HCEC 1CT (cell line): Measurements from ENCODE around the gene PXDN.
"Not testable (repeated sequence)": the region's sequence is repeated elsewhere in the genome, so short reads cannot be mapped to it uniquely, and the experiment has no call there.

Source experiments
- DNase-seq: peaks from one replicate; pipeline ENCODE4 v3.0.0-alpha.2; 2017

The PXDN gene

DNA sequence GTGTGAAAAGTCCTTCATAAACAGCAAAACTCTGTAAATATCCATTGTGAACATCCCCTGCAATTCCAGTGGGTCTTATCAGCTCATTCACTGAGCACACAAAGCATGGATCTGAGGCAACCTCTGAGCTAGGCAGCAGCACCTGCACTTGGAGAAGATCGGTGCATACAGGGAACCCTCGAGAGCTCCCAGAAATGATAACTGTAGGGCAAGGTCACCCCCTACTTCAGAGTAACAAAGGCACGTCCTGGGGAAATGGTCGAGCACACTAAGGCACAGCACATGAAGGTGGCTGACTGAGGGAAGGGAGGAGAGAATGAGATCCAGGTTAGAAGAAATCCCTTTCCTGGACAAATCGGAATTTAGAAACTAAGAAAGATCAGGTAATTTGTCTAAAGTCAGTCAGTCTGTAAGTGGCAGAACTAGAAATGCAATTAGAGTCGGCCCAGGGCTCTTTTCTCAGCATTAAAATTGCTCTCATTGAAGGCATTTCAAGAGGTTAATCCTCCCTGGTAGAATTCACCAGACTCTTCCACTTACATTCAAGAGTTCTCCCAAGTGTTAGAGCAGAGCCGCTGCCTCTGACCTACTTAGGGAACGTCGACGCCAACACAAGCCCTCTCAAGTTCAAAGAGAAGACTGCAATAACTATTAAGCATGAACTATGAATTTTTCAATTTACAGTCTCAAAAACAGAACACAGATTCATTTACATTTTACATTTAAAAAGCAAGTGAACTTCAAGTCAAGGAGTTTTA lies 45.9 kb downstream of the PXDN start:
- no peak for DNase-seq

DNA sequence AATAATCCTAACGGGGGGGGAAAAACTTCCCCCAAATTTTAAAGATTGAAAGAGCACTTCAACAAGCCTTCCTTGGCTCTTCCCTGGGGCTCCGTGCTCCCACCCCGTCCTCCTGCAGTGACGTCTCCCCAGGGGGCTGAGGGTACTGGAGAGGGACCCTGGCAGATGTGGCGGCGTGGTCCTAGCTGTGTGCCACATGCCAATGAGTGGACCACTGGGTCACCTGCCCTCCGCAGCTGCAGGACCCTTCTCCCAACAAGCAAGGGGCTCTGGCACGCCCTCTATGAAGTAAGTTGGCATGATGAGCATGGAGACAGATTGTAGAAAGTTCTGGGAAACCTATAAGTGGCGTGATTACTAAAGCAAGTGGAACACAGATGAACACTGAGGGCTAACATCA lies 46.7 kb downstream of the PXDN start:
- DNase-seq = no peak

DNA sequence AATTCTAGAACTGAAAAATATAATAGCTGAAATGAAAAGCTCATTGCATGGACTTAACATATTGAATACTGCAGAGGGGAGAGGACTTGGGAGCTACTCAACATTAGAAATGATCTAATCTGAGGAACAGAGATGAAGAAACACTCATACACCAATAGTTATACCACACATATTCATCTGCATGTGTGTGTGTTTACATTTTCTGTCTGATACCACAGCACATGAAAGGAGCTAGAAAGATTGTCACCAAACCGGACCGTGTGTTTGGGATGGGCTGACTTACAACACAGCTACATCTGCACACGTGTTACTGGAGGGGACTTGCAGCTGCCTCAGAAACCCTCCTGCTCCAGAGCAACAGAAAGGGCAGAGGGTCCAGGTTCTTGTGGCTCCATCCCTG lies 47.8 kb downstream of the PXDN start:
- no peak for DNase-seq

DNA sequence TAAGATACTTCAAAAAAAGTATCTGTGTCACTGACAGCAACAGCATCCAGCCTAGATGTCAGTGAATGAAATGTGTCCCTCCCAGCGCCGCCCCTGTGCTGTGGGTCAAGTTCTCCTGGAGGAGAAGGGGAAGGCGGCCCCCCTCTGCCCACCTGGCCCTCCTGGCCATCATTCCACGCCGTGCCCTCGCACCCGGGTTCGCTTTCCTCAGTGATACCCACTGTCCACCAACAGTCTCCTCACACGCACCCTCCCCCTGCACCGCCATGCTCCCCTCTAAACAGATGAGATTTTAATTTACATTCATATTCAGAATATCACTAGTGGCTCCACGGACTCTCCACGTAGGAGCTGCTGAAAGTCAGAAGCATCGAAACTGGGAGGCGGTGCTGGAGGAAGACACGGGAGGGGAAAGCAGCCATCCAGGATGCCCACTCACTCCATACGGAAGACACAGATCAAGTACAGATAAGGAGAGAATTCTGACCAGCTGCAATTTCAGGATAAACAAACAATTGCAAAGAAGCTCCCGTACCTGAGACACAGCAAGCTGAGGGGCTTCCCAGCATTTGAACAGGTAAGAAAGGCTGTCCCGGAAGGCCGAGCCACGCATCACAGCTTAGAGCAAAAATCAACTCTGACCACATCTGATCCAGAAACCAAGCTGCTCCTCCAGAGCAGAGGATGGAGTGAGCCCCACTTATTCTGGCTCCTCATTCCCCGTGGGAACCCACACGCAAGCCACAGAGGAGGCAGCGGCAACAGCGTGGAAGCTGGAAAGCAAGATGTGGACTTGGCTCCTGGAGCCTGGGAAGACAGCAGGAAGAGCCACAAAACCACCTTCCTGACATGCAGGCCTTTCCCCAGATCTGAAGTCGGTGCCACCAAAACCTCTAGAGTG lies 49.7 kb downstream of the PXDN start:
- DNase-seq = no peak

DNA sequence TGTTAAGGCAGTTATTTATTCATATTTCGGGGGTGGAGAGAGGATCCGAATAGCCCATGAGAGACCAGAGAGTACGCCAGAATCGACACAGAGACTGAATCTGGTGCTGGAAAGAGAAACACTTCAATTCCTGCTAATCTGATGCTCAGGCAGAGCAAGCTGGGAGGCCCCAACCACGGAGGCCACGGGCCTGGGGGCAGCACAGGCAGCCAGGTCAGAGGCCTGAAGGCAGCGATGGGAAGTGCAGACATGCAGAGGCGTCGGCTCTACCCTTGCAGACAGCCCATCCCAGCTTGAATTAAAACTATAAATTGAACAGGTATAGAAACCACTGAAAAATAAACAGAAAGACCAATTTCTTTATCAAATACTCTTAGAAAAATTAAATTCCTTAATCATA lies 50.6 kb downstream of the PXDN start:
- no peak for DNase-seq

DNA sequence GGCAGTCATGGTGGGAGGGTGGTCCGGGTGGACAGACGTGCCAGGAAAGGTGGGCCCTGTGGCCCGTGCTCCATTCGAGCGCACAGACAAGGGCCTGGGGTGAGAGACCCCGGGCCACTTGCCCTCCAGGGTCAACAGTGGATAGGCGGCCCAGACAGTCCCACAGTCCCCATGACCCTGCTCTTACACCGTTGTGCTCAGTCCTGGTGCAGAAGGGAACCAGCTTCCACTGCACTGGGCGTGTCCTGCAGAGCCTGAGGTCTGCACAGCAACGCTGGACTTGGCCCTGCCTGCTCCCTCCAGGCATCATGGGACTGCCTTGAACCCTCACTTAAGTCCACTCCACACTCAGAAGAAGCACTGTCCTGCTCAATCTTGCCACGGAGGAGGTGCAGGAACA lies 52.0 kb downstream of the PXDN start:
- no peak for DNase-seq

DNA sequence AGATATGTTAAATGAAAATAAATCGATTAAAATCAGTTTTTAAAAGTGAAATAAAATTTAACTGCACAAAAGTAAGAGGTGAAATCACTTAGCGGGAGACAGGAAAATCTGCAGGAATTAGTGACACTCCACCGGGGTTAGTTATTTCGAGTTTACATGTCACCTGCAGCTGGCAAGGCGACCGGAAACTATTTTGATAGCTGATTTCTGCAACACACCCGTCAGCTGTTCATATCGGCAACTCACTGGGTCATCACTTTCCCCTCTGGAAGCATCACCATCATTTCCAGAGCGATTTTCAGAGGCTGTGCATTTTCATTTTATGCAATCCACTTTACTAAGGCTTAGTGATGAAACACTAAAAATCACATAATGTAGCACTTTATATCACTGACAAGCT lies 52.9 kb downstream of the PXDN start:
- DNase-seq = no peak

DNA sequence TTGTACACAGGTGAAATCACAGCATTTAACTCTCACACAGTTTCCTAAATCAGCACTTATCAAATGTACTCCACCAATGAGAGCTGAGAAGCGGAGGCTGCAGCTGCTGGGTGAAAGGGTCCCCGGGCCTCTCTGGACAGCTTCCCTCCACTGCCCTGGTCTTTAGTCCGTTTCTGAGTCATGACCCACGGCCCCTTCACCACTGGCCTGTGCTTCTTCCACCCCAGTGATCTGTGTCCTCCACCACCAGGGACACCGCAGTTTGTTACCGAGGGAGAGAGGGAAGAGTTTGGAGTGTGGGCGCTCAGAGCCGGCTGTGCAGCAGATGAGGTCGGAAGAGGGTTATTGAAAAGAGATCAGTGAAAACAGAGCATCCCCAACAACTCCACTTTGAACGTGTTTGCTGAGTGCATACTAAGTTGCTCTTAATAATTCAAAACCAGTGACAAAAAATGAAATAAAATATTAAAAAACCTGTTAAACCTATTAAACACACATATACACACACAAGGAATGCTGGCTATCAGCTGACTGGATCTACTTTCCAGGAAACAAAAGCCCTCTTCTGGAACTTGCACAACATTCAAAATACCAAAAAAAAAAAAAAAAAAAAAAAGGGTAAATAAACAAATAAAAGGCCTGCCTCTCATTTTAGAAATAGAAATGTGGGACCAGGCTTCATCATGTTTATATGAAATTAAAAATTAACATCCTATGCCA lies 54.1 kb downstream of the PXDN start:
- no peak for DNase-seq

DNA sequence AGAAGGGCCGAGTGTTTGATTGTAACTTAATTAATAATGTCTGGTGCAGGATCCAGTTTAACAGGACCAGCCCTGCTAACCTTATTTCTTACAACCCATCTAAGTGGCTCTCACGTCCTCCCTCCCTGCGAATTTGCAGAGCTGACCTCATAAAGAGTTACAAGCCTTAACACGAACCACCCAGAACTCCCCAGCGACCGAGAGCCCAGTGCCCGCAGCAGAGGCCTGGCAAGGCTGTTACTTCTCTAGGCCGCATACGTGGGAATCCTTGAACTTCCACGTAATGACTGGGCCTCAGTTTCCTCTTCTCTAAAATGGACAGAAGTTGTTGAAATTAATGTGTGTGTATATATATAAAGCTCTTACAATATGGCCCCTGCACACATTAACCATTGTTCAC lies 55.5 kb downstream of the PXDN start:
- no peak for DNase-seq

DNA sequence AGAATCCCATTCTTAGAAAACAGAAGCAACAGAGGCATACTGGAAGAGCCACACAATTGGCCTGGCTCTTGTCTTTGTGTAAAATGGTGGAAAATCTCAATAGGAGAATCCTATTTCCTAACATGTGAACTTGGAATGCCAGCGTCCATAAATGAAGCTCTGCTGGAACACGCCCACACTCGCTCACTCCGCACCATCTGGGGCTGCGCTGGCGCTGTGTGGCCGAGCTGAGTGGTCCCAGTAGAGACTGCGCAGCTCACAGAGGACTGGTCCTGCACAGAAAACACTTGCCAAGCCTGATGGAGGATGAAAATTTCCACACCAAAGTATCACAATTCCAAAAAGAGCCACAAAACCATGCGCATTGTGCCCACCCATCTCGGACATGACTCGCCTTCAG lies 56.2 kb downstream of the PXDN start:
- no peak for DNase-seq

DNA sequence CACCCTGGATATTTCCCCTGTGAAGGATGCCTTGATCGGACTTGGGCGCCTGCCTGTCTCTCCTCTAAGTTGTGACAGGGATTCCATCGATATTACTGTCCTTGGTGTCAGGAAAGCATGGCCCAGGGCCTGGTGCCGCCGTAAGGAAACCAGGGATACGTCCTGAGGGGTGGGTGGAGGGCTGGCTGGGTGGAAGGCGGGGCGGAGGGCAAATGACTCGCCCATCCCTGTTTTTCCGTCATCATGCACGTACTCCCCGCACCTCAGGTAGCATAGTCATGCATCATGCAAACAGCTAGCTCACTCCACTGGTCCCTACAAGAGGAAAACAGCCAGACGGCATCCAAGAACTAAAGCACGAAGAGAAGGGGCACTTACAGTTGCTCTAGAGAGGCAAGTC lies 57.1 kb downstream of the PXDN start:
- DNase-seq = no peak

DNA sequence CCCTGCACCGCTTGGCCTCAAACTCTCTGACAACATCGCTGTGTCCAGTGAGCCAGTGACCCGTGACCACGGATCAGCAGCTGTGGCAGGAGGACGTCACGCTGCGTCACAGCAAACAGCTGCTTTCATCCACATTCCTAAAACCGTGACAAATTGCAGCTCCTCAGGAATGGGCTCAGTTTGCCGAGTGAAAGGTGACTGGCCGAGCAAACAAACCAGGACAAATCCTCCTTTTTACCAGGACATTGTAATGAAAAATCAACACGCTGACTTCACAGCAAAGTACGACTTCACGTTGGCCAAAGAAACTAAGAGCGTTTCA lies 57.6 kb downstream of the PXDN start:
- DNase-seq = no peak

DNA sequence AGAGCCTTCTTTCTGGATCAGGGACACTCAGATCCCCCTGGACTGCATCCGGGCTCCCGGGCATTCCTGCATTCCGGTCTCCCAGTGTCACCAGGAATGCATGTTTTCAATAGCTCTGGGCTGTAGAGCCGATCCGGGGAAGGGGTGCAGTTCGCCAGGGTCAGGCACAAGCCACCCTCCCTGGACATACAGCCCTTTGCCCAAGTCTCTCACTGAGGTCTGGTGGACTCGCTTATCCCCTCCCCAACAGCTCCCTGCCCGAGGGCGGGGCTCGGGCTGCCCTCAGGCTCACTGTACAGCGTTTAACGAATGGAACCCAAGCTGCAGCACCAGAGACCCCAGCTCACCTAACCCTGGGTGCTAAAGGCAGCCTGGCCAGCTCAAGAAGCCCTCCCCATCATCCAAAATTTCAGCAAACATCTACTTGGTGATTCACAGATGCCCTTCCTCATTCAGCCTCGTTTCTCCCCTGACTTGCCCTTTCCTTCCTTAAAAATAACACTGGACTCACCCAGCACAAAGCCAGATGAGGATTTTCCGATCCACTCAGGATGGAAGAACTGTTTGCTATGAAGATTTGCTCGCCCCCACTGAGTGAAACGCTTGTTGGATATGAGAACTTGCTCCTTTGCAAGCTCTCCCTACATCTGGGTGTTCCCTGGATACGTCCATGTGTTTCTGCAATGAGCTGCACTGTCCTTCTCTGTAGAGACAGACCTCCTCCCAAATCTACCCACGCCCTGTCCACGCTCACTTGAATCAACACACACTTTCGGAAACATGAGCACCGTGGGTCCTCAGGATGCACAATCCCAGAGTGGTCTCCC lies 58.1 kb downstream of the PXDN start:
- peak; percentile 33 for DNase-seq

DNA sequence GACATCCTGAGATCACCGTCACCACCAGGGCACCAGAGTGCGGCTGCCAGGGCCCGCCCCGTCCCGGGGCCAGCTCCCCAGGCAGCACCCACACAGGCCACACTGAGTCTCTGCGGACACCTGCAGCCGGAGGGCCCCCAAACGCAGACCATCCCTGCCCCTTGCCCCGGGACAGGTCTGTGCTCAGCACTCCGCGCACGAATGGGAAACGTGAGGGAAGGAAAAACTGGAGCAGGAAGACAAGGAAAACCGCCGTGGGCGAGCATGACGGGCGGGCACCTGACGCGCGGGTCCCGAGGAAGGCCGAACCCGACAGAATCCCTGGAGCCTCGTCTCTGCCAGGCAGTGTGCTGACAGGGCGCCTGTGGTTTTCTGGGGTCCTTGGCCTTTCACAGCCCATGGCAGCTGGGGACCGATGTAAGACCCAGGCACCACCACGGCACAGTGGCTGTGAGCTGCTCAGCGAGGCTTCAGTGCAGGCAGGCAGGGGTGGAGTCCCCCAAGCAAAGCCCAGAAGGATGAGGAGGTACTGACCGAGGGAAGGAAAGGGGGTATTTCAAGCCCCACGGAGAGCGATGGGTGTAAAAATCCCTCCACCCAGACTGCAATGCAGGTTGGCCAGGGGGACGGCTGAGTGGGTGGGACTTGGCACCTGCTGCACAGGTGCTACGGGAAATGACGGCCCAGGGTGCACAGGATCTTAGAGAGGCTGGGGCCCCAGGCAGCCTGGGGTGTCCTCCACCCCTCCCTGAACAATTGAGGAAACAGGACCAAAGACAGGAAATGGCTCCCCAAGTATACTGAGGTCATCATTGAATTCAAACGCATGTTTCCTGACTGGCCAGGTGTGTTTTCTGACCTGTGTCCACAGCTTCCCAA lies 59.0 kb downstream of the PXDN start:
- DNase-seq = no peak

DNA sequence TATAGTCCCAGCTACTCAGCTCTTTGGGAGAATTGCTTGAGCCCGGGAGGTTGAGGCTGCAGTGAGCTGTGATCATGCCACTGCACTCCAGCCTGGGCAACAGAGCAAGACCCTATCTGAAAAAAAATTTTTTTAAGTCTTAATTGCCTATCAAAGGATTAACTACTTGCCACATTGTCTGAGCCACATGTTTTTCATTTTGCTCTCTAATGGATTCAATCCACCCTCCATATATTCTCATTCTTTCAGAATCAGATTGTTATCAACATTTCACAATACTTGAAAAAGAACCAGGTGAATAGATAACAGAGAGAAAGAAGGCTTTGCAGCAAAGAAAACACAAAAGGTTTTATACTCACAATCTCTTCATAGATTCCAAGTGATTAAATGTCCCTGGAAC lies 61.0 kb downstream of the PXDN start:
- no peak for DNase-seq

DNA sequence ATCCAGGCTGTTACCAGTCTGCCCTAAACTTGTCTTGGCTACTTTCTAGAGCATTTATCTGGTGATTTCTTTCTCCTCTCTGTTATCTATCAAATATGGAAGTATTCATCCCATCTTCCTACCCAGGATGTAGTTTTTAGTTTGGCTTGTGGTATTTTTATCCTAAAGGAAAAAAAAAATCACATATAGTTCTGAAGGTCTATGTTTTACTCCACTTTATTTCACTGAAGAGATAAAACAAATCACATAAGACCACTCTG lies 62.2 kb downstream of the PXDN start:
- DNase-seq = no peak

DNA sequence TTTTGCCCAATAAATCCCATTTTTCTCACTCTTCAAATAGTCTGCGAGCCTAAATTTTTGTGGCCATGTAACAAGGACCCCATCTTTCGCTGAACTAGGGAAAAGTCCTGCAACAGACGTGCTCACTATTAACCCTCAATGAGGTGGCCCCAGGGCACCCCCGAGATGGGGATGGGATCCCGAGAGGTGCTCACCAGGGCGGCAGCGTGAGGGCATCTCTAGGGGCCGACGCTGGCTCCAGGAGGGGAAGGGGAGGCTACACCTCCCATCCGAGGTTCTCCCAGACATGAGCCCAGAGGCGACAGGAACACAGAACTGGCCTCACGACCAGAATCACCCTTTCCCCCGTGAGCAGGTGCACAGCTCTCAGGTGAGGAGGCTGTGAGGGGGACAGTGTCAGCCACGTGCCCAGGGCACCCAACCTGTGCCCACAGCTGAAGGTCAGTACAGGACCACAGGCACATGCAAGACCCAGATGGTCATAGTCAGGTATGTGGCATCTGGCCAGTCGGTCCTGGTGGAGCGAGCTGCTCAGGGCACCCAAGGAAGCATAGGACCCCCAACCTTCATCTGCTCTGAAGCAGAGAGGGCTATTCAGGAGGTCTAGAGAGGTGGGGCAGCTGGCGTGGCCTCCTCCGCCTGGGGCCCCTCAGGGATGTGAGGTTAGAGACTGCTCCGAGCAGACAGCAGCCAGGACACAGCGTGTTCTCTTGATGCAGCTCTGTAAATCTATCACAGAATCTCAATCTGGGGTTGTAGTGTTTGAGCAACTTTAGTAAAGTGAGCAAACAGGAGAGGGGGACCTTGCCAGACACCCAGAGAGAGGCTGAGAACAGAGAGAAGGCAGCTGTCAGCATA lies 62.8 kb downstream of the PXDN start:
- DNase-seq = no peak

DNA sequence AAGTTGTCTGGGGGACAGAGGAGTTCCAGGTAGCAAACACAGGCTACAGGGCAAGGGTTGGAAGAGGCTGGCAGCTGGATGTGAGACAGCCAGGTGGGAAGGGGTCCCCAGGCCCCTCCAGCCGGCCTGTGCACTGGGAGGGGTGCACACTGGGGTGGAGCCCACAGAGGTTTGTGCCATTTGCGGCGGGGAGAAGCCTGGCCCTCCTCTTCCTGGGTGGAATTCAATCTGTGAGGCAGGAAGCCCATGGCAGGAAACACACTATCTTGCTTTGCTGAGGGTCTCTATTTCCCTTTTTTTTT lies 63.3 kb downstream of the PXDN start:
- DNase-seq = no peak

DNA sequence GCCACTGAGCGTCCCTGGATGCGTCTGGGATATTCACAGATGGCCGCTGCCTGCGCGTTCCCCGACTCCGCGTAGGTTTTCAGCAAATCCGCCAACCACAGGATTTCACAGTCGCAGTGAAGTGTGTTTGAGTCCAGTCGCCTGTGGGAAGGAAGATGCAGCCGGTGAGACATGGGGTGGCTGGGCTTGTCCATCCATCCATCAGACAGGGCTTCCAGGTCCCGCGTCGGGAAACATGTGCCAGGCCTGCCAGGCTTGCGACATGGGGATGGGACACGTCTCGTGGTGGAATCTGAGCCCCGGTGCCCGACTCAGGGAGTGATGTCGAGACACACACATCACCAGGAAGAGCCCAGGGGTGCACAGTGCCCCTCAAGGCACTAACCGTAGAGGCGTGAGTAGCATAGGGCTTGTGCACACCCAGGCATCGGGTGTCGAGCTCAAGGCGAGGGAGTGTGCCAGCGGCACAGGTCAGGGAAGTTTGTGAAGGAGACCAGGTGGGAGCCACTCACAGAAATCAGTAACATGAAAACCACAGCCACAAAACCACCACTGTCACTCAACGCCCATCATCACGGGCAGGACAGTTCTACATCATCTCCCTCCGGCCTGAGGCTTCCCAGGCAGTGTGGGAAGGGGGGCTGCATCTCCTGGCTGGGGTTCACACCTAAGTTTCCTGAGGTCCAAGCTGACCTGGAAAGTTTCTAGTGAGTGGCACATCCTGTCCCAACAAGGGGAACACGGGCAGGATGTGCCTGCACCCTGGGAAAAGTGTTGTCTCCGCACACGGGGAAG lies 63.9 kb downstream of the PXDN start:
- no peak for DNase-seq

DNA sequence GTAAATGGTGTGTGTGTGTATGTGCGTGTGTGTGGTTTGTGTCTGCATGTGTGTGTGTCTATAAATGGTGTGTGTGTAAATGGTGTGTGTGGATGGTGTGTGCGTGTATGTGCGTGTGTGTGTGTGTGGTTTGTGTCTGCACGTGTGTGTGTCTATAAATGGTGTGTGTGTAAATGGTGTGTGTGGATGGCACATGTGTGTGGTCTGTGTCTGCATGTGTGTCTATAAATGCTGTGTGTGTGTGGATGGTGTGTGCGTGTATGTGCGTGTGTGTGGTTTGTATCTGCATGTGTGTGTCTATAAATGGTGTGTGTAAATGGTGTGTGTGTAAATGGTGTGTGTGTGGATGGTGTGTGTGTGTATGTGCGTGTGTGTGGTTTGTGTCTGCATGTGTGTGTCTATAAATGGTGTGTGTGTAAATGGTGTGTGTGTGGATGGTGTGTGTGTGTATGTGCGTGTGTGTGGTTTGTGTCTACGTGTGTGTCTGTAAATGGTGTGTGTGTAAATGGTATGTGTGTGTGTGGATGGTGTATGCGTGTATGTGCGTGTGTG lies 64.8 kb downstream of the PXDN start:
- not testable (repeated sequence) for DNase-seq
